GM12865 (cell line): ENCODE data around the gene PLVAP.

Source experiments
- DNase-seq: peaks from one replicate; pipeline ENCODE4 v3.0.0; 2010; ENCODE audit warnings: low read depth
- H3K4me3 ChIP-seq: 2 replicates; pipeline ENCODE4 v1.5.1; 2011; ENCODE audit warnings: mild to moderate bottlenecking, low read depth, low read length, control low read depth
- CTCF ChIP-seq: IDR thresholded peaks from 2 replicates; pipeline ENCODE4 v1.5.1; 2011; ENCODE audit warnings: low read length, control low read depth, low read depth, inconsistent platforms; ENCODE audit not compliant: insufficient read depth; ENCODE audit errors: missing control alignments

Gene PLVAP

GRCh38 chr19:17376935-17377600, at the start of gene PLVAP:
PLVAP (minus strand) TSS chr19:17377342; CDS start chr19:17377288, 54 bp downstream.
- H3K4me3 ChIP-seq: no peak within 1 kb of the TSS
- DNase-seq: no peak
- no peak for TF ChIP-seq CTCF

- no peak overlapping the region for H3K4me3 ChIP-seq
- peak; percentile 17 for TF ChIP-seq CTCF
- peak; percentile 33 for DNase-seq
Observed at GRCh38 chr19:17424743-17425365, 47.7 kb upstream of the PLVAP start.

- TF ChIP-seq CTCF: no peak
- H3K4me3 ChIP-seq: no peak overlapping the region
- no peak for DNase-seq
Observed at GRCh38 chr19:17423429-17424208, 46.5 kb upstream of the PLVAP start.

GRCh38 chr19:17421942-17422341, 44.8 kb upstream of the PLVAP start:
- TF ChIP-seq CTCF: no peak
- no peak overlapping the region for H3K4me3 ChIP-seq
- DNase-seq: no peak

GRCh38 chr19:17420475-17420924, 43.4 kb upstream of the PLVAP start:
- peak overlapping the region; percentile 92 for H3K4me3 ChIP-seq
- peak; percentile 46 for DNase-seq
- no peak for TF ChIP-seq CTCF

GRCh38 chr19:17419621-17420474, 42.7 kb upstream of the PLVAP start, which contains the start of gene MVB12A:
MVB12A (plus strand) TSS chr19:17420047; CDS start chr19:17420136, 89 bp downstream.
- TF ChIP-seq CTCF: no peak
- peak; percentile 99 for DNase-seq
- H3K4me3 ChIP-seq: peak within 1 kb of the TSS; percentile 92
